NCI-H82 (cell line): Measurements from ENCODE around the gene RBMXL3.
A peak's percentile ranks its signal among the peaks of the same experiment; 100 is the strongest.
"Not testable (repeated sequence)": the region's sequence is repeated elsewhere in the genome, so short reads cannot be mapped to it uniquely, and the experiment has no call there.

Experiments
- DNase-seq: peaks from one replicate; lab custom pipeline; 2025; lab: John Stamatoyannopoulos, UW

Gene RBMXL3

GRCh38 chrX:115189110-115189509, at the start of gene RBMXL3:
Gene RBMXL3, plus strand, starts transcription at chrX:115189410. Its CDS starts 32 bp downstream, at chrX:115189442.
- no peak for DNase-seq

- DNase-seq: no peak
Observed at GRCh38 chrX:115142057-115142456, 47.2 kb upstream of the RBMXL3 start.

- no peak for DNase-seq
Observed at GRCh38 chrX:115147220-115147619, 42.0 kb upstream of the RBMXL3 start.

- peak; percentile 81 for DNase-seq
Observed at GRCh38 chrX:115173181-115173580, 16.0 kb upstream of the RBMXL3 start.

GRCh38 chrX:115174548-115174947, 14.7 kb upstream of the RBMXL3 start:
- no peak for DNase-seq

- DNase-seq: no peak
Observed at GRCh38 chrX:115177932-115178331, 11.3 kb upstream of the RBMXL3 start.

GRCh38 chrX:115178473-115178872, 10.7 kb upstream of the RBMXL3 start:
- no peak for DNase-seq

- DNase-seq: no peak
Observed at GRCh38 chrX:115183980-115184379, 5.2 kb upstream of the RBMXL3 start.

GRCh38 chrX:115189646-115190635, 731 bp downstream of the RBMXL3 start:
- no peak for DNase-seq

- DNase-seq: no peak
Observed at GRCh38 chrX:115190636-115191489, 1.7 kb downstream of the RBMXL3 start.

- DNase-seq: no peak
Observed at GRCh38 chrX:115191490-115192243, 2.5 kb downstream of the RBMXL3 start.

GRCh38 chrX:115192244-115192700, 3.1 kb downstream of the RBMXL3 start:
- DNase-seq: no peak

- DNase-seq: no peak
Observed at GRCh38 chrX:115204040-115204439, 14.8 kb downstream of the RBMXL3 start.

- DNase-seq: not testable (repeated sequence)
Observed at GRCh38 chrX:115209547-115209946, 20.3 kb downstream of the RBMXL3 start.

GRCh38 chrX:115214151-115214550, 24.9 kb downstream of the RBMXL3 start:
- DNase-seq: no peak

GRCh38 chrX:115214605-115215004, 25.4 kb downstream of the RBMXL3 start:
- DNase-seq: no peak

GRCh38 chrX:115217346-115217745, 28.1 kb downstream of the RBMXL3 start:
- not testable (repeated sequence) for DNase-seq

- peak; percentile 70 for DNase-seq
Observed at GRCh38 chrX:115226929-115227328, 37.7 kb downstream of the RBMXL3 start.

- no peak for DNase-seq
Observed at GRCh38 chrX:115229337-115230003, 40.3 kb downstream of the RBMXL3 start.

- DNase-seq: no peak
Observed at GRCh38 chrX:115232933-115233496, 43.8 kb downstream of the RBMXL3 start.
